Measurements from ENCODE around the gene DRD3.

DRD3 gene

GRCh38 chr3:114186501-114186900, 7.6 kb upstream of the DRD3 start:
- in situ Hi-C loops (cut with MboI; ENCODE audit: low sequenced_read_pairs): no loop called here

- in situ Hi-C loops (cut with MboI; ENCODE audit: low sequenced_read_pairs): no loop called here
Observed at GRCh38 chr3:114179575-114179974, 723 bp upstream of the DRD3 start.

- in situ Hi-C loops (cut with MboI; ENCODE audit: low sequenced_read_pairs): no loop called here
Observed at GRCh38 chr3:114176890-114177289, 2.0 kb downstream of the DRD3 start.

GRCh38 chr3:114176487-114176886, 2.4 kb downstream of the DRD3 start:
- in situ Hi-C loops (cut with MboI; ENCODE audit: low sequenced_read_pairs): no loop called here

- in situ Hi-C loops (cut with MboI; ENCODE audit: low sequenced_read_pairs): no loop called here
Observed at GRCh38 chr3:114175204-114175987, 3.5 kb downstream of the DRD3 start.

- in situ Hi-C loops (cut with MboI; ENCODE audit: low sequenced_read_pairs): no loop called here
Observed at GRCh38 chr3:114171677-114172076, 7.2 kb downstream of the DRD3 start.

GRCh38 chr3:114168150-114168549, 10.7 kb downstream of the DRD3 start:
- in situ Hi-C loops (cut with MboI; ENCODE audit: low sequenced_read_pairs): no loop called here

- in situ Hi-C loops (cut with MboI; ENCODE audit: low sequenced_read_pairs): no loop called here
Observed at GRCh38 chr3:114157321-114157720, 21.5 kb downstream of the DRD3 start.

- in situ Hi-C loops (cut with MboI; ENCODE audit: low sequenced_read_pairs): no loop called here
Observed at GRCh38 chr3:114155370-114155821, 23.5 kb downstream of the DRD3 start.

GRCh38 chr3:114154321-114154821, 24.5 kb downstream of the DRD3 start:
- in situ Hi-C loops (cut with MboI; ENCODE audit: low sequenced_read_pairs): no loop called here

GRCh38 chr3:114152519-114153151, 26.2 kb downstream of the DRD3 start:
- in situ Hi-C loops (cut with MboI; ENCODE audit: low sequenced_read_pairs): no loop called here

- in situ Hi-C loops (cut with MboI; ENCODE audit: low sequenced_read_pairs): no loop called here
Observed at GRCh38 chr3:114151091-114151490, 27.8 kb downstream of the DRD3 start.

GRCh38 chr3:114147251-114147650, 31.6 kb downstream of the DRD3 start:
- in situ Hi-C loops (cut with MboI; ENCODE audit: low sequenced_read_pairs): no loop called here

- in situ Hi-C loops (cut with MboI; ENCODE audit: low sequenced_read_pairs): no loop called here
Observed at GRCh38 chr3:114144909-114145688, 33.8 kb downstream of the DRD3 start.

GRCh38 chr3:114143817-114144216, 35.0 kb downstream of the DRD3 start:
- in situ Hi-C loops (cut with MboI; ENCODE audit: low sequenced_read_pairs): no loop called here

GRCh38 chr3:114139836-114140235, 39.0 kb downstream of the DRD3 start:
- in situ Hi-C loops (cut with MboI; ENCODE audit: low sequenced_read_pairs): no loop called here

GRCh38 chr3:114133947-114134346, 44.9 kb downstream of the DRD3 start:
- in situ Hi-C loops (cut with MboI; ENCODE audit: low sequenced_read_pairs): no loop called here

- in situ Hi-C loops (cut with MboI; ENCODE audit: low sequenced_read_pairs): no loop called here
Observed at GRCh38 chr3:114132500-114132899, 46.4 kb downstream of the DRD3 start.

GRCh38 chr3:114128826-114129225, 50.0 kb downstream of the DRD3 start:
- in situ Hi-C loops (cut with MboI; ENCODE audit: low sequenced_read_pairs): no loop called here

GRCh38 chr3:114128231-114128630, 50.6 kb downstream of the DRD3 start:
- in situ Hi-C loops (cut with MboI; ENCODE audit: low sequenced_read_pairs): no loop called here

- in situ Hi-C loops (cut with MboI; ENCODE audit: low sequenced_read_pairs): no loop called here
Observed at GRCh38 chr3:114127517-114127916, 51.3 kb downstream of the DRD3 start.

Measured in HL-60/S4 (cell line).